ENCODE results near the gene P2RY8.

Gene P2RY8

DNA sequence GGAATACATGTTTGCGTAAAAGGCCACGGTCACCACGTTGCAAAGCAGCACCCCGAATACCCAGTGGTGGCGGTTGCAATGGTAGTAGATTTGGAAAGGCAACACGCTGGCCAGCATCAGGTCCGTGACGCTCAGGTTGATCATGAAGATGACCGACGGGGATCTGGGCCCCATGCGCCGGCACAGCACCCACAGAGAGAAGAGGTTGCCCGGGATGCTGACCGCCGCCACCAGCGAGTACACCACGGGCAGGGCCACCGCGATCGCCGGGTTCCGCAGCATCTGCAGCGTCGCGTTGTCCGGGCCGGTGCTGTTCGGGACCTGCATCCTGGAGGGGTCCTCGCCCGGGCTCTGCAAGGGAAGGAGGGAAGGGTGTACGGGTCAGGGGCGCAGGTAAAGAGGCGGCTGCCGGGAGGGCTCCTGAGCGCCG lies 70.7 kb downstream of the P2RY8 start (continued):
- TF ChIP-seq, protein P1, sequence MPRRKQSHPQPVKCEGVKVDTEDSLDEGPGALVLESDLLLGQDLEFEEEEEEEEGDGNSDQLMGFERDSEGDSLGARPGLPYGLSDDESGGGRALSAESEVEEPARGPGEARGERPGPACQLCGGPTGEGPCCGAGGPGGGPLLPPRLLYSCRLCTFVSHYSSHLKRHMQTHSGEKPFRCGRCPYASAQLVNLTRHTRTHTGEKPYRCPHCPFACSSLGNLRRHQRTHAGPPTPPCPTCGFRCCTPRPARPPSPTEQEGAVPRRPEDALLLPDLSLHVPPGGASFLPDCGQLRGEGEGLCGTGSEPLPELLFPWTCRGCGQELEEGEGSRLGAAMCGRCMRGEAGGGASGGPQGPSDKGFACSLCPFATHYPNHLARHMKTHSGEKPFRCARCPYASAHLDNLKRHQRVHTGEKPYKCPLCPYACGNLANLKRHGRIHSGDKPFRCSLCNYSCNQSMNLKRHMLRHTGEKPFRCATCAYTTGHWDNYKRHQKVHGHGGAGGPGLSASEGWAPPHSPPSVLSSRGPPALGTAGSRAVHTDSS (tag by site-specific recombination; IDR thresholded peaks at IDR 0.05): no peak
- TF ChIP-seq, protein P2, sequence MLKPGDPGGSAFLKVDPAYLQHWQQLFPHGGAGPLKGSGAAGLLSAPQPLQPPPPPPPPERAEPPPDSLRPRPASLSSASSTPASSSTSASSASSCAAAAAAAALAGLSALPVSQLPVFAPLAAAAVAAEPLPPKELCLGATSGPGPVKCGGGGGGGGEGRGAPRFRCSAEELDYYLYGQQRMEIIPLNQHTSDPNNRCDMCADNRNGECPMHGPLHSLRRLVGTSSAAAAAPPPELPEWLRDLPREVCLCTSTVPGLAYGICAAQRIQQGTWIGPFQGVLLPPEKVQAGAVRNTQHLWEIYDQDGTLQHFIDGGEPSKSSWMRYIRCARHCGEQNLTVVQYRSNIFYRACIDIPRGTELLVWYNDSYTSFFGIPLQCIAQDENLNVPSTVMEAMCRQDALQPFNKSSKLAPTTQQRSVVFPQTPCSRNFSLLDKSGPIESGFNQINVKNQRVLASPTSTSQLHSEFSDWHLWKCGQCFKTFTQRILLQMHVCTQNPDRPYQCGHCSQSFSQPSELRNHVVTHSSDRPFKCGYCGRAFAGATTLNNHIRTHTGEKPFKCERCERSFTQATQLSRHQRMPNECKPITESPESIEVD (tag by site-specific recombination; IDR thresholded peaks at IDR 0.05): no peak
- TF ChIP-seq OVOL3 (tag by site-specific recombination; IDR thresholded peaks at IDR 0.05) (no peak), ZNF837 (tag by site-specific recombination; IDR thresholded peaks at IDR 0.05) (no peak), ZNF473 (tag by site-specific recombination; IDR thresholded peaks at IDR 0.05) (no peak), GLIS1 (tag by site-specific recombination; IDR thresholded peaks at IDR 0.05) (no peak)

DNA sequence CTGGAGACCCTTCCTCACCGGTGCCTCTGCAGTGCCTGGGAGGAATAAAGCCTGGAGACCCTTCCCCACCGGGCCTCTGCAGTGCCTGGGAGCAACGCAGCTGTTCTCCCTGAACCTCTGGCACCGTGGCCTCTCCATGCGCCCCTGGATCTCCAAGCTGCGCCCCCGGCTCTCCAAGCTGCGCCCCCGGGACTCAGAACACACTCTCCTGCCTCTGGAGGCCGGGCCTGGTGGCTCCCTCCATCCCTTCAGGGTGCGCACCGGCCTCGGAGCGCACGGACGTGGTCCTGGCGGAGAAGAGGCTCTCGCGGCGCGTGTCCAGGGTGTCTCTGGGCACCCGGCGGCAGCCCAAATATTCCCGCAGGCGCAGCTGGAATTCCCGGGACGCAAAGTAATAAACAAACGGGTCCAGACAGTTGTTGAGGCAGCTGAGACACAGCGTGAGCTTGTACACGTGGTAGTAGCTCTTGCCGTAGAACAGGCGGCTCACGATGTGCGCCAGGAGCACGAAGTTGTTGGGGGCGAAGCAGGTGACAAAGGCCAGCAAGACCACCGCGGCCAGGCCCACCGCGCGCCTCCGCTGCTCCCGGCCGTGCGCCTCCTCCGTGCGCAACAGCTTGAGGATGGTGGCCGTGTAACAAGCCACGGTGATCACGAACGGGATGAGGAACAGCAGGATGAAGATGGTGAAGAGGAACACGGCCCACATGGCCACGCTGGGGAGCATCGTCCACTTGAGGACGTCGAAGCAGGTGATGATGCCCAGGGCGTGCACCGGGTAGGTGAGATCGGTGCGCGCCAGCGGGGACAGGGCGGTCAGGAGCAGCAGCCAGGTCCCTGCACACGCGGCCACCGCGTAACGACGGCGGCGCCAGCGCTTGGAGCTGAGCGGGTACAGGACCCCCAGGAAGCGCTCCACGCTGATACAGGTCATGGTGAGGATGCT lies 71.4 kb downstream of the P2RY8 start:
- CTCF ChIA-PET: no interaction called here
- Histone ChIP-seq H3K9me3 (ENCODE audit: control insufficient read depth, insufficient read depth, low read depth, low read length) (no peaks in the 10 kb centered on the region), H3K27ac (ENCODE audit: extremely low read depth, low read depth, low read length) (no peak overlapping the region), H3K4me1 (ENCODE audit: control insufficient read depth, insufficient read depth, low read length) (no peaks in the 10 kb centered on the region), H3K36me3 (ENCODE audit: control insufficient read depth in 2 of 2, insufficient read depth in 1 of 2, low read length in 2 of 2) (no peaks in the 10 kb centered on the region), H3K4me3 (ENCODE audit: low read depth, low read length) (no peak overlapping the region)
- no peak for TF ChIP-seq ZBTB7A (tag by site-specific recombination; IDR thresholded peaks at IDR 0.05; ENCODE audit: low read depth)
- no peak for TF ChIP-seq ZNF146 (tag by site-specific recombination; IDR thresholded peaks at IDR 0.05)
- TF ChIP-seq RBAK (tag by site-specific recombination; IDR thresholded peaks at IDR 0.05): no peak
- no peak for TF ChIP-seq ZNF660 (tag by site-specific recombination; IDR thresholded peaks at IDR 0.05)
- TF ChIP-seq ZNF549 (tag by site-specific recombination; IDR thresholded peaks at IDR 0.05): no peak
- TF ChIP-seq, protein P3, sequence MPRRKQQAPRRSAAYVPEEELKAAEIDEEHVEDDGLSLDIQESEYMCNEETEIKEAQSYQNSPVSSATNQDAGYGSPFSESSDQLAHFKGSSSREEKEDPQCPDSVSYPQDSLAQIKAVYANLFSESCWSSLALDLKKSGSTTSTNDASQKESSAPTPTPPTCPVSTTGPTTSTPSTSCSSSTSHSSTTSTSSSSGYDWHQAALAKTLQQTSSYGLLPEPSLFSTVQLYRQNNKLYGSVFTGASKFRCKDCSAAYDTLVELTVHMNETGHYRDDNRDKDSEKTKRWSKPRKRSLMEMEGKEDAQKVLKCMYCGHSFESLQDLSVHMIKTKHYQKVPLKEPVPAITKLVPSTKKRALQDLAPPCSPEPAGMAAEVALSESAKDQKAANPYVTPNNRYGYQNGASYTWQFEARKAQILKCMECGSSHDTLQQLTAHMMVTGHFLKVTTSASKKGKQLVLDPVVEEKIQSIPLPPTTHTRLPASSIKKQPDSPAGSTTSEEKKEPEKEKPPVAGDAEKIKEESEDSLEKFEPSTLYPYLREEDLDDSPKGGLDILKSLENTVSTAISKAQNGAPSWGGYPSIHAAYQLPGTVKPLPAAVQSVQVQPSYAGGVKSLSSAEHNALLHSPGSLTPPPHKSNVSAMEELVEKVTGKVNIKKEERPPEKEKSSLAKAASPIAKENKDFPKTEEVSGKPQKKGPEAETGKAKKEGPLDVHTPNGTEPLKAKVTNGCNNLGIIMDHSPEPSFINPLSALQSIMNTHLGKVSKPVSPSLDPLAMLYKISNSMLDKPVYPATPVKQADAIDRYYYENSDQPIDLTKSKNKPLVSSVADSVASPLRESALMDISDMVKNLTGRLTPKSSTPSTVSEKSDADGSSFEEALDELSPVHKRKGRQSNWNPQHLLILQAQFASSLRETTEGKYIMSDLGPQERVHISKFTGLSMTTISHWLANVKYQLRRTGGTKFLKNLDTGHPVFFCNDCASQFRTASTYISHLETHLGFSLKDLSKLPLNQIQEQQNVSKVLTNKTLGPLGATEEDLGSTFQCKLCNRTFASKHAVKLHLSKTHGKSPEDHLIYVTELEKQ (tag by site-specific recombination; IDR thresholded peaks at IDR 0.05; ENCODE audit: borderline replicate concordance): no peak
- POLR2A ChIA-PET: no interaction called here

DNA sequence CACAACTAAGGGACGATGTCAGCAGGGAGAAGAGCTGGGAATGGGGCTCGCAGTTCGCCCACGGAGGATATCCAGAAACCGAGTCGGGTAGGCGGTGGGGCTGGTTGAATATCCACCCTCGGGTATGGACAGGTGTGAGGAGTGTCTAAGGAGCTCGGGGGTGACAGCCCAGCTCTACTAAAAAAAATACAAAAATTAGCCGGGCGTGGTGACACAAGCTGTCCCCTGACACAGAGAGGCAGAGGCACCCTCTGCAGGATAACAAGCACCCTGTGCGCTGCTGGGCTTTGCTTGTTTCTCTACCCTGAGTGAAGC lies 72.1 kb downstream of the P2RY8 start:
- ChIA-PET CTCF (no interaction called here), POLR2A (no interaction called here)
- no peaks in the 10 kb centered on the region for H3K4me1 ChIP-seq (ENCODE audit: control insufficient read depth, insufficient read depth, low read length)
- TF ChIP-seq ZNF394 (tag by site-specific recombination; IDR thresholded peaks at IDR 0.05; ENCODE audit: borderline replicate concordance) (no peak), ZNF239 (tag by site-specific recombination; IDR thresholded peaks at IDR 0.05) (no peak), KLF7 (tag by site-specific recombination; IDR thresholded peaks at IDR 0.05; ENCODE audit: borderline replicate concordance) (no peak), ZNF561 (tag by site-specific recombination; IDR thresholded peaks at IDR 0.05; ENCODE audit: borderline replicate concordance) (no peak)
- TF ChIP-seq, protein P4, sequence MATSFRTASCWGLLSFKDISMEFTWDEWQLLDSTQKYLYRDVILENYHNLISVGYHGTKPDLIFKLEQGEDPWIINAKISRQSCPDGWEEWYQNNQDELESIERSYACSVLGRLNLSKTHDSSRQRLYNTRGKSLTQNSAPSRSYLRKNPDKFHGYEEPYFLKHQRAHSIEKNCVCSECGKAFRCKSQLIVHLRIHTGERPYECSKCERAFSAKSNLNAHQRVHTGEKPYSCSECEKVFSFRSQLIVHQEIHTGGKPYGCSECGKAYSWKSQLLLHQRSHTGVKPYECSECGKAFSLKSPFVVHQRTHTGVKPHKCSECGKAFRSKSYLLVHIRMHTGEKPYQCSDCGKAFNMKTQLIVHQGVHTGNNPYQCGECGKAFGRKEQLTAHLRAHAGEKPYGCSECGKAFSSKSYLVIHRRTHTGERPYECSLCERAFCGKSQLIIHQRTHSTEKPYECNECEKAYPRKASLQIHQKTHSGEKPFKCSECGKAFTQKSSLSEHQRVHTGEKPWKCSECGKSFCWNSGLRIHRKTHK (tag by site-specific recombination; IDR thresholded peaks at IDR 0.05): no peak
- TF ChIP-seq, protein P3 (tag by site-specific recombination; IDR thresholded peaks at IDR 0.05; ENCODE audit: borderline replicate concordance): no peak
- TF ChIP-seq, protein P5, sequence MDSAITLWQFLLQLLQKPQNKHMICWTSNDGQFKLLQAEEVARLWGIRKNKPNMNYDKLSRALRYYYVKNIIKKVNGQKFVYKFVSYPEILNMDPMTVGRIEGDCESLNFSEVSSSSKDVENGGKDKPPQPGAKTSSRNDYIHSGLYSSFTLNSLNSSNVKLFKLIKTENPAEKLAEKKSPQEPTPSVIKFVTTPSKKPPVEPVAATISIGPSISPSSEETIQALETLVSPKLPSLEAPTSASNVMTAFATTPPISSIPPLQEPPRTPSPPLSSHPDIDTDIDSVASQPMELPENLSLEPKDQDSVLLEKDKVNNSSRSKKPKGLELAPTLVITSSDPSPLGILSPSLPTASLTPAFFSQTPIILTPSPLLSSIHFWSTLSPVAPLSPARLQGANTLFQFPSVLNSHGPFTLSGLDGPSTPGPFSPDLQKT (IDR thresholded peaks at IDR 0.05; ENCODE audit: borderline replicate concordance, low read depth, low read length): no peak
- H3K36me3 ChIP-seq (ENCODE audit: control insufficient read depth in 2 of 2, insufficient read depth in 1 of 2, low read length in 2 of 2): no peaks in the 10 kb centered on the region
- H3K4me3 ChIP-seq (ENCODE audit: low read depth, low read length): no peak overlapping the region
- H3K27ac ChIP-seq (ENCODE audit: extremely low read depth, low read depth, low read length): no peak overlapping the region
- no peaks in the 10 kb centered on the region for H3K9me3 ChIP-seq (ENCODE audit: control insufficient read depth, insufficient read depth, low read depth, low read length)

Data from HEK293 (cell line).